GM23248 (cell line): ENCODE data around the gene ATG7.

Experiments
- EZH2 ChIP-seq: fragments of 200-600 bp; sonication (generic); IDR thresholded peaks from 2 replicates; pipeline ENCODE4 v1.6.1; 2018; ENCODE audit warnings: antibody characterized with exemption, mild to moderate bottlenecking; ENCODE audit not compliant: insufficient read depth, poor library complexity, severe bottlenecking
- EZH2phosphoT487 ChIP-seq: fragments of 200-600 bp; sonication (generic); IDR thresholded peaks from 2 replicates; pipeline ENCODE4 v1.6.1; 2018; ENCODE audit warnings: antibody characterized with exemption, moderate library complexity, mild to moderate bottlenecking, low read depth; ENCODE audit not compliant: insufficient read depth

GRCh38 chr3:11307830-11308432 lies 35.7 kb downstream of the ATG7 start:
- no peak for TF ChIP-seq EZH2
- no peak for TF ChIP-seq EZH2phosphoT487
